Activated T-helper 17 cell treated with anti-CD3 and anti-CD28 coated beads, Interleukin-2, amount 50 U/mL, for 72 hours (primary cell): ENCODE measurements around the gene TRAF2. TPM values are rescaled to one million over a fixed set of nuclear protein-coding genes. Genes with fewer than 3 reads are reported as not detected.
A peak's percentile ranks its signal among the peaks of the same experiment; 100 is the strongest.

Experiments used
- ATAC-seq: fragments of 150-1000 bp; cut with Tn5 transposase; replicated peaks from 2 replicates; pipeline ENCODE4 v1.10.0; 2021; ENCODE audit warnings: mild to moderate bottlenecking, moderate library complexity
- H3K27ac Mint-ChIP-seq: one replicate; pipeline ENCODE4 v1.8.0; 2022; ENCODE audit warnings: mixed read lengths
- H3K27me3 Mint-ChIP-seq: one replicate; pipeline ENCODE4 v1.8.0; 2022; ENCODE audit warnings: mixed read lengths
- H3K36me3 Mint-ChIP-seq: one replicate; pipeline ENCODE4 v1.8.0; 2022; ENCODE audit warnings: low read depth, mild to moderate bottlenecking, mixed read lengths
- H3K4me1 Mint-ChIP-seq: one replicate; pipeline ENCODE4 v1.8.0; 2022; ENCODE audit warnings: mixed read lengths
- H3K4me3 Mint-ChIP-seq: one replicate; pipeline ENCODE4 v1.8.0; 2022; ENCODE audit warnings: mild to moderate bottlenecking, mixed read lengths
- H3K9me3 Mint-ChIP-seq: one replicate; pipeline ENCODE4 v1.8.0; 2022; ENCODE audit warnings: mixed read lengths
- total RNA-seq, 2 donors: library from RNA; stranded (reverse); gene quantifications; one replicate each; pipeline ENCODE4 v1.2.3, GENCODE V29; 2022

TRAF2 gene
- total RNA-seq, 2 donors from 2014 or later, result 54.4 to 56.8 TPM

- H3K27me3 Mint-ChIP-seq, result no peaks in the 10 kb centered on the region
Observed at GRCh38 chr9:136954270-136955083, 68.2 kb downstream of the TRAF2 start.

DNA sequence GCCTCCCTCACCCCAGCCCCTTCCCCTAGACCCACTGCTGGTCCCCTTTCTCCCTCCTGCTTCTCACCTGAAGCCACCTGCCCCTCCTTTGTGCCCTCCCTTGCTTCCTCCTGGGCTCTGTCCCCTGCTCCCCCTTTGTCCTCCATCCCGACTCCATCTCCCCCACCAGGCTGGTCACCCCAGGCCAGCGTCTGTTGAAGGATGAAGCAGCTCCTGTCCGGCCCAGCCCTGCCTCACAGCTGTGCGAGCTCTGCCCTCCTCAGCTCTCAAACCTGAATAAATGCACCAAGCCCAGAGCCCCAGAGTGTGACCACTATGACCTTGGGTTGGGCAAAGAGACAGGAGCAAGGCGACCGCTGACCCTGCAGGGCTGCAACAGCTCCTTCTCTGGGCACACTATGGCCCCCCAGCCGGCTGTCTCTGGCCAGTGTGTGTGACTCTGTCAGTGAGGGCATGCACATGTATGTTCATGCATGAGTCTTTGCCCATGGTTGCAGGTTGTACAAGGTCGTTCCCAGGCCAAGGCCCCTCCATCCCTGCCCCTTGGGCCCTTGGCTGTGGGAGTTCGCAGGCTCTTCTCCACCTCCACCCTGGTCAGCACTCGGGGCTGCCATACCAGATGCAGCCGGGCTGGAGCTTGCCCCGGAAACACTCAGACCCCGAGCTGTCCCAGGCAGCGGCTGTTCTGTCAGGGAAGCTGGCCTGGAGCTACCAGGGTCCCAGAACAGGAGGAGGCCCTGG is 69.1 kb downstream of the TRAF2 start:
- Mint-ChIP-seq H3K9me3 (peaks cover 8% of the 10 kb centered on the region), H3K4me1 (peaks cover 9% of the 10 kb centered on the region), H3K27me3 (no peaks in the 10 kb centered on the region), H3K27ac (no peak overlapping the region), H3K4me3 (no peak overlapping the region), H3K36me3 (no peaks in the 10 kb centered on the region)
- ATAC-seq, result no peak

More at GRCh38 chr9:136954270-136955083, 68.2 kb downstream of the TRAF2 start:
- Mint-ChIP-seq H3K36me3 (no peaks in the 10 kb centered on the region), H3K27ac (no peak overlapping the region), H3K4me3 (no peak overlapping the region), H3K4me1 (peaks cover 9% of the 10 kb centered on the region), H3K9me3 (peaks cover 8% of the 10 kb centered on the region)
- no peak for ATAC-seq

DNA sequence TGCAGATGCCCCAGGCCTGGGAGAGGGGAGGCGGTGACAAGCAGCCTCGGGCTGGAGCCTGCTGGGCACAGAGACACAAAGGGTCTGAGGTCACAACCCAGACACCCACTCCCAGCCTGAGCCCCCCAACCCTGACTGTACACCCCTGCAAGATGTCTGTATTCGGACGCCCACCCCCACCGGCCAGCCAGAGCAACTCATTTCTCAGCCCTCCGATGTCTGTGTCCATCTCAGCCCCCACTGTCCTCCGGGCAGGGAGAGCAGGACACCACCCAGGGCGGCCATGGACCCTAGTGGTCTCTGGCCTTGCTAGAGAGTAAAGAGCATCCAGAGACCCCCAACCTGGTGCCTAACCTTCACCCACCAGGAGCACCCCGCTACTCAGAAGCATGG is 69.6 kb downstream of the TRAF2 start:
- Mint-ChIP-seq H3K9me3 (peaks cover 8% of the 10 kb centered on the region), H3K27ac (no peak overlapping the region), H3K4me3 (no peak overlapping the region), H3K4me1 (peaks cover 9% of the 10 kb centered on the region), H3K27me3 (no peaks in the 10 kb centered on the region), H3K36me3 (no peaks in the 10 kb centered on the region)
- no peak for ATAC-seq

DNA sequence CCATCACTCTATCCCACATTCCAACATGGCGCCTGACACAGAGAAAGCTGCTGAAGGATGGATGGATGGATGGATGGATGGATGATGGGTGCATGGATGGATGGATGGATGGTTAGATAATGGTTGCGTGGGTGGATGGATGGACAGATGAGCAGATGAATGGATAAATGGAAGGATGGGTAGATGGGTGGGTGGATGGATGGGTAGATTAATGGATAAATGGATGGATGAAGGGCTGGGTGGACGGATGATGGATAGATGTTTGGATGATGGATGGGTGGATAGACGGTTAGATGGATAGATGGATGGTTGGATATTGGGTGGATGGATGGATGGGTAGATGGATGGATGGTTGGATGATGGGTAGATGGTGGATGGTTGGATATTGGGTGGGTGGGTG is 70.3 kb downstream of the TRAF2 start:
- Mint-ChIP-seq H3K36me3 (no peaks in the 10 kb centered on the region), H3K4me1 (peaks cover 9% of the 10 kb centered on the region), H3K4me3 (no peak overlapping the region), H3K27me3 (no peaks in the 10 kb centered on the region), H3K9me3 (peaks cover 8% of the 10 kb centered on the region), H3K27ac (peak overlapping the region; percentile 36)
- no peak for ATAC-seq

DNA sequence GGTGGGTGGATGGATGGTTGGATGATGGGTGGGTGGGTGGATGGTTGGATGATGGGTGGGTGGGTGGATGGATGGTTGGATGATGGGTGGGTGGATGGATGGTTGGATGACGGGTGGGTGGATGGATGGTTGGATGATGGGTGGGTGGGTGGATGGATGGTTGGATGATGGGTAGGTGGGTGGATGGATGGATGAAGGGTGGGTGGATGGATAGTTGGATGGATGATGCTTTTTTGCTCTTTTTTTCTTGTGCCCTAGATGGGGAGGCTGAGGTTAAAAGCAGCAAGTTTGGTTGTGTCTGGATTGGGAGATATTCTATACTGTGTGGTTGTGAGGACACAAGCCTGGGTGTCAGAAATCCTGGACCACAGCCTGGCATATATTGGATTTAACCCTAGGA is 71.1 kb downstream of the TRAF2 start:
- Mint-ChIP-seq H3K27me3 (no peaks in the 10 kb centered on the region), H3K9me3 (peaks cover 8% of the 10 kb centered on the region), H3K4me1 (peaks cover 9% of the 10 kb centered on the region), H3K27ac (no peak overlapping the region), H3K4me3 (no peak overlapping the region), H3K36me3 (no peaks in the 10 kb centered on the region)
- ATAC-seq, result no peak

DNA sequence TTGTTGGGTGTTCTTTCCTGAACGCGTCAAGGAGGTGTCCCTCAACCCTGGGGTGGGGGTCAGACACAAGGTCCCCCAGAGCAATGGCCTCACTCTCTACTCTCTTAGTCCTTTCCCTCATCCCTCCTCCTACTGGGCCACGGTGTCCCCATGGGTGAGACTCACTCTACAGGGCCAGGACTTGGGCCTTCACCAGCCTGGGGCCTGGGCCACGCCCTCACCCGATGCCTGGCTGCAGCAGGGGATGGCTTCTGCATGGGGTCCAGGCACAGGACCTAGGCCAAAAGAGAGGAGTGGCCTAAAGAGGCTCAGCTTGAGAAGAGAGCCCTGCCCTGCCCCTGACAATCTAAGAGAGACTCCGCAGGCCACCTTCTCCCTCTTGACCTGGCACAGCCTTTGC is 71.6 kb downstream of the TRAF2 start:
- Mint-ChIP-seq H3K36me3 (no peaks in the 10 kb centered on the region), H3K4me3 (no peak overlapping the region), H3K27ac (no peak overlapping the region), H3K9me3 (peaks cover 8% of the 10 kb centered on the region), H3K27me3 (no peaks in the 10 kb centered on the region), H3K4me1 (peaks cover 9% of the 10 kb centered on the region)
- ATAC-seq, result no peak

- no peaks in the 10 kb centered on the region for H3K27me3 Mint-ChIP-seq
- no peaks in the 10 kb centered on the region for H3K36me3 Mint-ChIP-seq
- H3K27ac Mint-ChIP-seq, result no peak overlapping the region
- no peak overlapping the region for H3K4me3 Mint-ChIP-seq
- no peak for ATAC-seq
- peaks cover 8% of the 10 kb centered on the region for H3K9me3 Mint-ChIP-seq
- H3K4me1 Mint-ChIP-seq, result peaks cover 9% of the 10 kb centered on the region
Observed at GRCh38 chr9:136958473-136958872, 72.2 kb downstream of the TRAF2 start.

GRCh38 chr9:136958898-136959850 is 72.9 kb downstream of the TRAF2 start:
- H3K27ac Mint-ChIP-seq, result no peak overlapping the region
- no peak for ATAC-seq
- H3K4me3 Mint-ChIP-seq, result no peak overlapping the region
- no peaks in the 10 kb centered on the region for H3K27me3 Mint-ChIP-seq
- peaks cover 9% of the 10 kb centered on the region for H3K4me1 Mint-ChIP-seq
- no peaks in the 10 kb centered on the region for H3K36me3 Mint-ChIP-seq
- H3K9me3 Mint-ChIP-seq, result peaks cover 8% of the 10 kb centered on the region

GRCh38 chr9:136960212-136960937 is 74.1 kb downstream of the TRAF2 start:
- Mint-ChIP-seq H3K4me3 (no peak overlapping the region), H3K9me3 (peaks cover 8% of the 10 kb centered on the region), H3K27ac (no peak overlapping the region), H3K27me3 (no peaks in the 10 kb centered on the region), H3K36me3 (no peaks in the 10 kb centered on the region), H3K4me1 (peaks cover 9% of the 10 kb centered on the region)
- ATAC-seq, result no peak

- peaks cover 13% of the 10 kb centered on the region for H3K4me1 Mint-ChIP-seq
- no peaks in the 10 kb centered on the region for H3K27me3 Mint-ChIP-seq
- no peak overlapping the region for H3K27ac Mint-ChIP-seq
- no peak overlapping the region for H3K4me3 Mint-ChIP-seq
- no peak for ATAC-seq
- H3K9me3 Mint-ChIP-seq, result peaks cover 8% of the 10 kb centered on the region
- no peaks in the 10 kb centered on the region for H3K36me3 Mint-ChIP-seq
Observed at GRCh38 chr9:136960938-136961275, 74.6 kb downstream of the TRAF2 start.

- Mint-ChIP-seq H3K9me3 (peaks cover 4% of the 10 kb centered on the region), H3K27ac (no peak overlapping the region), H3K4me1 (peaks cover 12% of the 10 kb centered on the region), H3K27me3 (no peaks in the 10 kb centered on the region), H3K4me3 (no peak overlapping the region), H3K36me3 (no peaks in the 10 kb centered on the region)
- no peak for ATAC-seq
Observed at GRCh38 chr9:136961279-136962065, 75.2 kb downstream of the TRAF2 start.

GRCh38 chr9:136962163-136962562 is 75.8 kb downstream of the TRAF2 start:
- no peaks in the 10 kb centered on the region for H3K27me3 Mint-ChIP-seq
- H3K27ac Mint-ChIP-seq, result no peak overlapping the region
- no peak overlapping the region for H3K4me3 Mint-ChIP-seq
- H3K36me3 Mint-ChIP-seq, result no peaks in the 10 kb centered on the region
- no peaks in the 10 kb centered on the region for H3K9me3 Mint-ChIP-seq
- no peak for ATAC-seq
- peaks cover 7% of the 10 kb centered on the region for H3K4me1 Mint-ChIP-seq

DNA sequence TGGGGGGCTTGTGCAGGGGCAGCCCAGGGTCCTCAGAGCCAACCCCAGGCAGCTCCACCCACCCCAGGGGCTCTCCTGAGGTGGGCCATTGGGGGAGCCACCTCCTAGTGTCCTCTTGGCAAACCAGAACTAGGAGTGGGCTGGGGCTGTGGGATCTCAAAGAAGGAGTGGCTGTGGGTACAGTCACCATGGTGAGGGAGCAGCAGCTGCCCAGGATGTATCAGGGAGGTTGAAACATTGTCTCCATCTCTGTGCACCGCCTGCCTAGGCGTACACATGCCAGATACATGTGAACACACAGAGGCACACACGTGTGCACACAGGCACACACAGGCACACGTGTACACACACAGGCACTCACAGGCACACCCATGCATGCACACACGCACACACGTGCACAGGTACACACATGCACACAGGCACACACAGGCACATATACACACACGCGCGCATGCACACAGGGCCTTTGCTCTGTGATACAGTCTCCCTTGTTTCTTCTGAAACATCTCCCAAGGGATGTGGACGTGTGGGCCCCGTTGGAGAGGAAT is 76.5 kb downstream of the TRAF2 start:
- H3K27me3 Mint-ChIP-seq, result no peaks in the 10 kb centered on the region
- no peak overlapping the region for H3K4me3 Mint-ChIP-seq
- H3K9me3 Mint-ChIP-seq, result no peaks in the 10 kb centered on the region
- peak overlapping the region; percentile 50 for H3K27ac Mint-ChIP-seq
- no peaks in the 10 kb centered on the region for H3K36me3 Mint-ChIP-seq
- H3K4me1 Mint-ChIP-seq, result peaks cover 7% of the 10 kb centered on the region
- peak; percentile 24 for ATAC-seq
